Astrocyte (in vitro differentiated cells and primary cell): ENCODE data around the gene CCDC14.

ENCODE experiments used
- EZH2 ChIP-seq: IDR thresholded peaks from 2 replicates; pipeline ENCODE4 v1.6.1; 2012; ENCODE audit warnings: mild to moderate bottlenecking, low read length, inconsistent platforms; ENCODE audit not compliant: insufficient read depth
- TF ChIP-seq, protein P1 (sequence below): IDR thresholded peaks from 2 replicates; pipeline ENCODE4 v1.5.1; 2011; ENCODE audit warnings: low read depth, mild to moderate bottlenecking, inconsistent platforms, low read length, moderate library complexity; ENCODE audit not compliant: insufficient read depth

- TF ChIP-seq, protein P1, sequence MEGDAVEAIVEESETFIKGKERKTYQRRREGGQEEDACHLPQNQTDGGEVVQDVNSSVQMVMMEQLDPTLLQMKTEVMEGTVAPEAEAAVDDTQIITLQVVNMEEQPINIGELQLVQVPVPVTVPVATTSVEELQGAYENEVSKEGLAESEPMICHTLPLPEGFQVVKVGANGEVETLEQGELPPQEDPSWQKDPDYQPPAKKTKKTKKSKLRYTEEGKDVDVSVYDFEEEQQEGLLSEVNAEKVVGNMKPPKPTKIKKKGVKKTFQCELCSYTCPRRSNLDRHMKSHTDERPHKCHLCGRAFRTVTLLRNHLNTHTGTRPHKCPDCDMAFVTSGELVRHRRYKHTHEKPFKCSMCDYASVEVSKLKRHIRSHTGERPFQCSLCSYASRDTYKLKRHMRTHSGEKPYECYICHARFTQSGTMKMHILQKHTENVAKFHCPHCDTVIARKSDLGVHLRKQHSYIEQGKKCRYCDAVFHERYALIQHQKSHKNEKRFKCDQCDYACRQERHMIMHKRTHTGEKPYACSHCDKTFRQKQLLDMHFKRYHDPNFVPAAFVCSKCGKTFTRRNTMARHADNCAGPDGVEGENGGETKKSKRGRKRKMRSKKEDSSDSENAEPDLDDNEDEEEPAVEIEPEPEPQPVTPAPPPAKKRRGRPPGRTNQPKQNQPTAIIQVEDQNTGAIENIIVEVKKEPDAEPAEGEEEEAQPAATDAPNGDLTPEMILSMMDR: no peak
- no peak for TF ChIP-seq EZH2
Measured at GRCh38 chr3:123884993-123885392, 76.0 kb downstream of the CCDC14 start.
